ENCODE results near the gene ICAM1.
"Not testable (repeated sequence)": the region's sequence is repeated elsewhere in the genome, so short reads cannot be mapped to it uniquely, and the experiment has no call there.

ICAM1 gene

GRCh38 chr19:10270616-10271394 lies at the start of gene ICAM1:
Gene ICAM1, plus strand, starts transcription at chr19:10271120. Its CDS starts 40 bp downstream, at chr19:10271160.
- peak; percentile 84 for DNase-seq

- DNase-seq, result no peak
Observed at GRCh38 chr19:10222201-10222890, 48.6 kb upstream of the ICAM1 start.

- no peak for DNase-seq
Observed at GRCh38 chr19:10223488-10224213, 47.3 kb upstream of the ICAM1 start.

GRCh38 chr19:10224337-10224736 lies 46.6 kb upstream of the ICAM1 start:
- no peak for DNase-seq

- no peak for DNase-seq
Observed at GRCh38 chr19:10226021-10226375, 44.9 kb upstream of the ICAM1 start.

GRCh38 chr19:10226376-10227025 lies 44.4 kb upstream of the ICAM1 start:
- DNase-seq, result no peak

- no peak for DNase-seq
Observed at GRCh38 chr19:10227026-10227971, 43.6 kb upstream of the ICAM1 start.

- DNase-seq, result peak in 1 of 2 experiments; percentile 11
Observed at GRCh38 chr19:10228393-10228792, 42.5 kb upstream of the ICAM1 start.

- DNase-seq, result peak in 1 of 2 experiments; percentile 3
Observed at GRCh38 chr19:10228920-10229319, 42.0 kb upstream of the ICAM1 start.

GRCh38 chr19:10230173-10230860 lies 40.6 kb upstream of the ICAM1 start:
- no peak for DNase-seq

GRCh38 chr19:10230861-10231611 lies 39.9 kb upstream of the ICAM1 start, which contains the start of gene S1PR2:
Gene S1PR2, minus strand, starts transcription at chr19:10231331. Its CDS starts 6,426 bp downstream, at chr19:10224905.
- peak; percentile 6 to 35 for DNase-seq

GRCh38 chr19:10231612-10232228 lies 39.2 kb upstream of the ICAM1 start:
- DNase-seq, result no peak

- DNase-seq, result no peak
Observed at GRCh38 chr19:10233946-10234345, 37.0 kb upstream of the ICAM1 start.

GRCh38 chr19:10235003-10235402 lies 35.9 kb upstream of the ICAM1 start:
- no peak for DNase-seq

- DNase-seq, result not testable (repeated sequence)
Observed at GRCh38 chr19:10235409-10235808, 35.5 kb upstream of the ICAM1 start.

- no peak for DNase-seq
Observed at GRCh38 chr19:10237702-10238101, 33.2 kb upstream of the ICAM1 start.

GRCh38 chr19:10238172-10238783 lies 32.6 kb upstream of the ICAM1 start:
- no peak for DNase-seq

- not testable (repeated sequence) for DNase-seq
Observed at GRCh38 chr19:10241826-10242449, 29.0 kb upstream of the ICAM1 start.

- no peak for DNase-seq
Observed at GRCh38 chr19:10243606-10244005, 27.3 kb upstream of the ICAM1 start.

Data from AML-193 (cell line).